HG02588 (cell line): ENCODE results near the gene MZT2A.
"Not testable (repeated sequence)": the region's sequence is repeated elsewhere in the genome, so short reads cannot be mapped to it uniquely, and the experiment has no call there.

Experiments used
- ATAC-seq: cut with Tn5 transposase; IDR thresholded peaks from one replicate; pipeline ENCODE4 v1.9.1; 2021; ENCODE audit warnings: mild to moderate bottlenecking, moderate library complexity; ENCODE audit not compliant: unreplicated experiment

MZT2A gene

DNA sequence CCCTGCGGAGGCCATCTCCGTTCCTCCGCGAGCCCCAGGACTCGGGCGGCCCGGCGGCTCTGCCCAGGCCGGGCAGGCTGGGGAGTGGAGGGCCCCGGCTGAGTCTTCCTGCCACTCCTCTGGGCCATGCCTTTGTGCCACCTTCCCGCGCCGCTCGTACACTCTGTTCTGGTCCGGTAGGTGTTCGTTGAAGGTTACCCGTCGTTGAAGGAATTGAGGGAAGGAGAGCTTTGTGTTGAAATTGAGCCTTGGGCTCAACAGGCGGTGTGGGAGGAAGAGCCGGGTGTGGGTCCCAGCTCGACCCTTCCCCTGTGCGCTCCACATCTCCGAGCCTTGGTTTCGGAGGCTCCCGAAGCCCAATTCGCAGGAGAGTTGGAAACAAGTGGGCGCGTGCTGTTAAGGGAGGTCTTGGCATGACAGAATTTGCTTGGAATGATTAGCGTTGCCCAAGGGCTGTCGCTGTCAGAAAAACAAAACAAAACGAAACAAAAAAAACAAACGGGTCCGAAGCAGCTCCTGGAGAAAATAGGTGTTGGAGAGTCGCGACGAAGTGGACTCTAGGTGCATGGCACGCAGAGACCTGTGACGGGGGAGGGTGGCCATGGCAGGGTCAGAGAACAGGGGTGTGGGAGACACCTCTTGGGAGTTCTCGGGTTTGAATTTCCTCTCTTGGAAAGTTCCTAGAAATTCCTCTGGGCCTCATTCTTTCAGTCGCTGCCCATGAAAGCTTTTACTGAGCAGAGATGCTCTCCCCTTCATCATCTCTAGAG, 1.2 kb upstream of the MZT2A start:
- peak; percentile 27 for ATAC-seq

DNA sequence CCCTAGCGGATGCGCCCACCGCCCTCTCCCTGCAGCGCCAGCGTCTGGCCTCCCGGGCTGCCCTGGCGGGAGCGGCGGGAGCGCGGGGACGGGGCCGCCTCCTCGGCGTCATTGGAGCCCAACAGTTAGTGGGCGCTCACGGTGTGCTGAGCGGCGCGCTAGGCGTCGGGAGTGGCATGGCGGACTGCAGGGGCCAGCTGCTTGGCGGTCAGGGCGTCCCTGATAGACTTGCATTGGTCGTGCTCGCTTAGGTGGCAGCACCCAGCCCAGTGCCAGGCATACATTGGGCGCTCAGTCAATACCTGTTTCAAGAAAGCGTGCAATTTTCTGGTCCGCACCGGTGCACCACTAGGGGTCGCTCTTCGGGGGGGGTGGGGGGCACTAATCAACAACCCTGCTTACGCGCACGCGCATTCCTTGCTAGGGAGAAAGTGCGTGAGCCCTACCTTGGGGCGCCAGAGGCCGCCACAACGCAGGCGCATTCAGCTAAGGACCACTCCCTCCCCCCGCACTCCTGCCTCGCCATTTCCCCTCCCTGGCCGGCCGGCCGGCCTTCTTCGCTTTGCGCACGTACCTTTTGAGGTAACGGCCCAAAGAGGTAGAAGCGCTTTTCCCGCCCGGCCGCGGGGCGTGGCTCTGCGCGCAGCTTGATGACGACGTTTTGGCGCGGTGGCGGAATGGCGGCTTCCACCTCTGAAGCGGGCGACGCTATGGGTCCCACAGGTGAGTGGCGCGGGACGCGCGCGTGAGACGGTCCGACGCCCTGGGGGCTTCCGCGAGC, 411 bp upstream of the MZT2A start:
- ATAC-seq = peak; percentile 67

DNA sequence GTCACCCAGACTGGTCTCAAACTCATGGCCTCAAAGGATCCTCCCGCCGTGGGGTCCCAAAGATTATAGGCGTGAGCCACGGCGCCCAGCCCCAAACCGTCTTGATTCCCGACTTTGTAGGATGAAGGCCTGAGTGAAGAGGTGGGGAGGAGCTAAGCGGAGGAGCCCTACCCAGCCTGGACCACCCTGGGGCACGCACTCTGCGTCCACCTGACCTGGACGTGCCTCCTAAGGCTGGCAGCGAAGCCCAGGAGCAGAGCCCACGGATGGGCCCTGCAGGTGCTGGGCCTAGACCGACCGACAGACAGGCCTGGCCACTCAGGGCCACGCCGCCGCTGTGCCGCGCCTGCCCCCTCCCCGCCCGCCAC, 744 bp downstream of the MZT2A start:
- ATAC-seq = not testable (repeated sequence)

DNA sequence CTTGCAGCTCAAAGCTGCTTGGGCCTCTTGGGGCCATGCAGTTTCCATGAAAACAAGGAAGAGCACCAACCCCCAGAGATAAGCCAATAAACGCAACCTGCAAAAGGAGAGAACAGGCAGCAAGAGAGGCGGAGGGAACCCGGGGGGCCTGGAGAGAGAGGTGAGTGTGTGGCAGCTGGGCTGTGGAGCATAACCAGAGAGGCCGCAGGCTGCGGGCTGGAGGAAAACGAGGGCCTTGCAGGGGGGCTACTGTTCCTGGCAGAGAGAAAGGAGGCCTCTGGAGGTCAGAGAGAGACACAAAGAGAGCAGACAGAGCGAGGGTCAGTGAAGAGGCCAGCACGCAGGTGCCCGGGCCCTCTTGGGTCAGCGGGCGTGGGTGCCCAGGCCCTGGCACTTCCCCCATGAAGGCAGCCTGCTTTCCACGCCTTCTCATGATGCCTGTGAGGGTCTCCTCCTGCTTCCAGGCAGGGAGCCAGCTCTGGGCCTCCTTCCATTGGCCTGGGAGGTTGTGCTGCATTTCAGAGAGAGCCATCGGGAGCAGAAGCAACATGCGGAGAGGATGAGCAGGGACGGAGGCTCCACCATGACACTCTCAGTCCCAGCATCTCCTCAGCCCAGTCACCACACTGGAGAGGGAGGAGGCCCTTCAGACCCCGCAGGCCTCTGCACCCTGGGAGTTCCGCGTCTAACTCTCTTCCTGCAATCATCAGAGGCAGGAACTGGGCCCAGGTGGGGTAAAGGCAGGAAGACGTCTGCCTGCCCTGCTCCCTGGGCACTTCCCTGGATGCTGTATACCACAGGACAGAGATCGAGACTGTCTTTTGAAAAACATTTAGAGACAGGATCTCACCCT, 1.4 kb downstream of the MZT2A start:
- not testable (repeated sequence) for ATAC-seq

DNA sequence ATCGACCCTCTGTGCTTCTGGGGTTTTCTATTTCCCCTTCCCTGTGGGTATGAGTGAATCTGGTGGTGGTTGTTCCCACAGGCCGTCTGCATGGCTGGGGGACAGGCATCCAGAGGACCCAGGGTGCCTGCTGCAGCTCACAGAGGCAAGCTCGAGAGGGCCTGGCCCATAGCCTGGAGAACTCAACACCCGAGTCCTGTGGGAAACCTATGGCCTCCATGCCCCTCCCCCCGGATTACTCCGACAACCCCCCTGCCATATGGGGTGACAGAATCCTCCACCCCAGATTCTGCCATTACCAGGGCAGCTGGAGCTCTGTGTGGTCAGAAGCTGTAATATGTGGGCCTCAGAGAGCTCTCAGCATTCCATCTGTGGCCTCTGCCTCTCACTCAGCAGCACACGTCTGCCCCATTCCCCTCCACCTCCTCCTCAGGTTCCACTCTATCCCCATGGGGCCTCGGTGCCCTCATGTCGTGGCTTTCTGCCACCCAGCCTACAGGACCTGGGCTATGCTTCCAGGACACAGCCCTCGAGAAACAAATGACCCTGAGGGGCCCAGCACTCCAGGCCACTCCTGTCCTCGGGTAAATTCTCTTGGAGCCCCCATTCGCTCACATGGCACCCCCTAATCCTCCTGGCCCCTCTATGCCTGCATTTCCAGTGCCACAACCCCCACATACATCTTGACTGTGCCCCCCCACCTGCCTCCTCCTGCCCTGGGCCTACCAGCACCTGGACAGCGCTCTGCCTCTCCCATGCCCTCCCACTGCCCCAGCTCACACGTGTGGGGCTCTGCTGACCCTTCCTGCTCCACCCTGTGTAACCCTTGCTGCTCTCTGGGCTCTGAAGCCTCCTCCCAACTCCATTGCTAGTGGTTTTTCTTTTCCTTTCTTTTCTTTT, 3.6 kb downstream of the MZT2A start:
- no peak for ATAC-seq

DNA sequence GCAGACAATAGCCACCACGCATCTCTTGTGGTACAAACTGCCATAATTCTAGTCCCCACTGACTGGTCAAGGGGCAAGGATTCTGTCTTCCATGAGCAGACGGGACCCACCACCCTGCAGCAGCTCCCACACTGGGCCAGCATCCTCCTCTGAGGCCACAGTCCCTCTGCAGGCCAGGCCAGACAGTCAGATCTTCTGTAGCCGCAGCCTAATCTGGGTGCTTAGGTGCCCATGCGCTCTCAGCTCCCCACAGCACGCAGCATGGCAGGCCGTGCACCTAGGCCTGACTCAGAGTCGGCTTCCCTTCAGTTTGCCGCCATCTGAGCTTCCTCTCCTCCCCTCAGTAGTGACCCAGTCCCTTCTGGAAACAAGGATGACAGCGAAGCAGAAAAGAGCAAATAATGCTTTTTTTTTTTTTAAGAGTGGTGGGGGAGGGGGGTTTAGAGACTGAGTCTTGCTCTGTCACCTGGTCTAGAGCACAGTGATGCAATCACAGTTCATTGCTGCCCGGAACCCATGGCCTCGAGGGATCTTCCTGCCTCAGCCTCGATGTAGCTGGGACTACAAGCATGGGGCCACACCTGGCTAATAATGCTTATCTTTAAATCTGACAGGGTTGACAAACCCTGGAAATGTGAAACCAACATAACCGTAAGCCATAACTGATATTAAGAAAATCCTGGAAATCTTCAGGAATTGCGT, 5.8 kb downstream of the MZT2A start:
- ATAC-seq = not testable (repeated sequence)

DNA sequence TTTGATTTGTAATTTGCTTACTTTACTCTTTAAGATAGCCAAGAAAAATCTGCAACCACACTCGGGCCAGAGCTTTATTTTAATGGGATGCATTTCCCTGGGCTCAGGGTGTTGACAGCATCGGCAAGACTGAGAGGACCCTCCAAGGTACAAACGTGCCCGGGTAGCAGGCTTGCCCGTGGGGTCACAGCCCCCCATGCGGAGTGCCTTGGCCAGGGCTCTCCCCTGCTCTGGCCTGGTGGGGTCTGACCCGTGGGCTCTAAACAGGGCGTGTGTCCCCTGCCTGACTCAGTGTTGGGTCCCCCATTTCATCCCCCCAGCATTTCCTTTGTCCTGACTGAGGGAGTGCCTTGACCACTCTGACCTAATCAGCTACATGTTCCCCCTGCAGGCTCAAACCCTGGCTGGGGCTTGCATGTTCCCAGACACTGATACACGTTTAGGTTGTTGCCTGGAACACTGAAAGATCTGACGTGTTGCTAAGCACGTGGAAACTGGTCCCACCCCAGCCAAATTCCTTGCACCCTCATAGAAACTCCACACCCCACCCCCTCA, 7.2 kb downstream of the MZT2A start:
- ATAC-seq = not testable (repeated sequence)

DNA sequence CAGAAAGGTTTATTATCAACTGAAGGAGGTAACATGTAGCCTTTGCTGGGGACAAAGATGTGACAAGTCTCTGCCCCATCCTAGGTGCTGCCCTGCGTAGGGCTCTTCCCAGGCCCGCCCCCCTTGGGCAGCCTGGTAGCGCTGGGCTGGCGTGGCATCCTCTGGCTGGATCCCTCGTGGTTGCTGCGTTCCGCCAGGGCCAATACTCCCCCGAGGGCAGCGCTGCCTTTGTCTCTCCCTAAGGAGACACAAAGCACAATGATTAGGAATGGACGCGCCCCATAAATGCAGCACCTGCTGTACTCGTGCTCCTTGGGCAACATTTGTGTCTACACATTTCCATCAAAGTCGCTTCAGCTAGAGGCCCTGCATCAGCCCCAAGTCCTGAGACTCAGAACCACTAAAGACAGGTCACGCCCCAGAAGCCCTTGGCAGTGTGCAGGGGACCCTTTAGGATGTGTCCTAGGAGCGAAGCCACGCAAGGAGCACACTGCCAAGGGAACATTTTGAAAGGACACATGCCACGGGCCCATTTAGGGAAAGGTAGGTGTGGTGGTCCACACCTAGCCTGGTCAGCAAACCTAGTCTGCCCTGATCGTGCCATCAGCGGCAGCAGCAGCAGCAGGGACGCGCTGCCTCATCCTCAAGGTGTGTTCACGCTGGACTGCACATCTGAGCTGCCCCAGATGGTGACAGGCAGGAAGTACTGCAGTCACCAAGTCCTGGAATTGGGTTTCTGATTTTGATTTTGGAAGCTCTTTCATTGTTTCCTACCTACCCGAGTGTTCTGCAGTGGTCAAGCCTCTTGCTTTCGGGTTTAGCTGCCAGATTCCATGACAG, 8.0 kb downstream of the MZT2A start:
- ATAC-seq = not testable (repeated sequence)

DNA sequence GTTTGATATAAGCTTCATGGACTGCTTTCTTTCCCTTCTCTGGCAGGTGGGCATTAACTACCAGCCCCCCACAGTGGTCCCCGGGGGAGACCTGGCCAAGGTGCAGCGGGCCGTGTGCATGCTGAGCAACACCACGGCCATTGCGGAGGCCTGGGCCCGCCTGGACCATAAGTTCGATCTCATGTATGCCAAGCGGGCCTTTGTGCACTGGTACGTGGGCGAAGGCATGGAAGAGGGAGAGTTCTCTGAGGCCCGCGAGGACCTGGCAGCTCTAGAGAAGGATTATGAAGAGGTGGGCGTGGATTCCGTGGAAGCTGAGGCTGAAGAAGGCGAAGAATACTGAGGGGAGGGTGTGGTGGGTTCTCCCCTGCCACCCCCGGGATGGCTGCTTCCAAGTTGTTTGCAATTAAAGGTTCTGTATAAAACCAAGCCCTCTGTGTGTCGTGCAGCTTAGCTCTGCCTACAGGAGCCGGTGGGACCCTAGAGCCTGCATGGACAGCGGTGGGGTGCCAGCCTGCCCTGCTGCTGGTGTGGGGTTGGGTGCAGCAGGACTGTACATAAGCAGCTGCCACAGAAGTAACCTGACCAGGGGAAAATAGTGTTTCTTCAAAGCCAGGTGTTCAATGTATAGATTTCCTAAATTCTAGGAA, 9.6 kb downstream of the MZT2A start:
- ATAC-seq = not testable (repeated sequence)

DNA sequence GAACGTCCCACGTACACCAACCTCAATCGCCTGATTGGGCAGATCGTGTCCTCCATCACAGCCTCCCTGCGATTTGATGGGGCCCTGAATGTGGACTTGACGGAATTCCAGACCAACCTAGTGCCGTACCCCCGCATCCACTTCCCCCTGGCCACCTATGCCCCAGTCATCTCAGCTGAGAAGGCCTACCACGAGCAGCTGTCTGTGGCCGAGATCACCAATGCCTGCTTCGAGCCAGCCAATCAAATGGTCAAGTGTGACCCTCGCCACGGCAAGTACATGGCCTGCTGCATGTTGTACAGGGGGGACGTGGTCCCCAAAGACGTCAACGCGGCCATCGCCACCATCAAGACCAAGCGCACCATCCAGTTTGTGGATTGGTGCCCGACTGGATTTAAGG, 11.8 kb downstream of the MZT2A start:
- ATAC-seq = not testable (repeated sequence)

DNA sequence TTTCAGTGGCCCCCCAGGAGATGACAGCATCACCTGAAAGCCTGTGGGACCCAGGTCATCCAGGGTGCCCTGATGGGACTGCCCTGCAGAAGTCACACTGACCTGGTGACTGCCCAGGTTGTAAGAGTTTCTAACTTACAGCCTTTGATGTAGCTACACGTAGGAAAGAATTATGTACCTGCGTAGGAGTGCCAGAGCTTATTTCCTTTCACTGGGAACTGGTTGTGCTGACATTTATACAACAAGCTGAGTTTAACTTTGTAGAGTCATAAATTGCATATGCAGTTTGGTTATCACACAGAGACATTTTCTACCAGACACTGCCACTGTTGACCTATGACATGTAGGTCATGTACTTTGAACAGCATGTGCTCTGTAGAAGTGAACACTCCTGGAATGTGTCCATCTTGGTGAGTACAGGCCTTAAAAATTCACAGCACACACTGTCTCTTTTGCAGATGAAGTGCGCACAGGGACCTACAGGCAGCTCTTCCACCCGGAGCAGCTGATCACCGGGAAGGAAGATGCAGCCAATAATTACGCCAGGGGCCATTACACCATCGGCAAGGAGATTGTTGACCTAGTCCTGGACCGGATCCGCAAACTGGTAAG, 13.2 kb downstream of the MZT2A start:
- ATAC-seq = not testable (repeated sequence)

DNA sequence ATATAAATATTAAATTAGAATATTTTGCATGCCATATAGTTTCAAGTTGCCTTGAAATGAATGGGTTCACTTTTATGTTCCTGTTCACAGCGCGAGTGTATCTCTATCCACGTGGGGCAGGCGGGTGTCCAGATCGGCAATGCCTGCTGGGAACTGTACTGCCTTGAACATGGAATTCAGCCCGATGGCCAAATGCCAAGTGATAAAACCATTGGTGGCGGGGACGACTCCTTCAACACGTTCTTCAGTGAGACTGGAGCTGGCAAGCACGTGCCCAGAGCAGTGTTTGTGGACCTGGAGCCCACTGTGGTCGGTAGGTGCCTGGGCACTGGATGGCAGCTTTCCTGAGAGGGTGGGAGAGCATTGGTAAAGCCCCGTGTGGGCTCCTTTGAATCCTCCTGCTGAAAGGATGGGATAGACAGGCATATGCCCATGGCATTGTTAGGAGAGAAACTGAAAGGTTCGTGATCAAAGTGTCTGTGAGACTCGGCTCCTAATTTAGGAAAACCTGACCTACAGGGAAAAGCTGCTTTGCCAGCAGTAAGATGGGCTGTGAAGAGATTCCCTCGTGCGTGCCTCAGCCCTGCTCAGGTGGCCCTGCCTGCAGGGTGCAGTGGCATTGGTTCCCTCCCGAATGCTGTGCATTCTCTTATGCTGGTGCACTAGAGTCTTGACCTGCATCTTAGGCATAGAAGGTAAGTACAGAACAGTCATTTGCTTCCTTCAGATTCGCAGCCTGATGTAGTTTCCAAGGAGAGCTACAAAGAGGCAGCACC, 13.9 kb downstream of the MZT2A start:
- not testable (repeated sequence) for ATAC-seq

DNA sequence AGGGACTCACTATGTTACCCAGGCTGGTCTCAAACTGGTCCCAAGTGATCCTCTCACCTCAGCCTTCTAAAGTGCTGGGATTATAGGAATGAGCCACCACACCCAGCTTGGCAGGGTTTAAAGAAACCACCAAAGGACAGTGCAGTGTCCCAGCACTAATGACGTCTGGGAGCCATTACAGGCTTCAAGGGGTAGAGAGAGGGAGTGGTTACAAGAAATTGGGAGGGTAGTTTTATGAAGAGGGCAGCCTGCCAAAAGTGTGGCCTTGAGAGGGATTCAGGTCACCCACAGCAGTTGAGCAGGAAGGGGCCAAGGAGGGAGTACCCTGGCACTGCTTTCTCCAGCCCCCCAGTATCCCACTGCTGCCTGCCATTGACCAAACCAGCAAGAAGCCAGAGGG, 15.0 kb downstream of the MZT2A start:
- not testable (repeated sequence) for ATAC-seq

DNA sequence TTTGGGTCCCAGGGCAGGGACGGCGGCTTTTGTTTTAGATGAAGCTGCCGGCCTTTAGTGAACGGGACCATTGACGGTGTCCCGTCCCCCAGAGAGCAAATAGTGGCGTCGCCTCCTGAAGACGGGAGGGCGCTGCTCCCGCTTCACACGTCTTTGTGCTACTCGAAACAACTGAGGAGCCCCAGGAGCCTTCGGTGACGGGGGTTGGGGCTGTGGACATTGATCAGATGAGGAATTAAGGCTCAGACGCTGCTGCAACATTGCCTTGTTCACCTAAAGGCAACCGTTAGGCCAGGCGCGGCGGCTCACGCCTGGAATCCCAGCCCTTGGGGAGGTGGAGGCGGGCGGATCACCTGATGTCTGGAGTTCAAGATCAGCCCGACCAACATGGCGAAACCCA, 15.8 kb downstream of the MZT2A start:
- ATAC-seq = not testable (repeated sequence)

DNA sequence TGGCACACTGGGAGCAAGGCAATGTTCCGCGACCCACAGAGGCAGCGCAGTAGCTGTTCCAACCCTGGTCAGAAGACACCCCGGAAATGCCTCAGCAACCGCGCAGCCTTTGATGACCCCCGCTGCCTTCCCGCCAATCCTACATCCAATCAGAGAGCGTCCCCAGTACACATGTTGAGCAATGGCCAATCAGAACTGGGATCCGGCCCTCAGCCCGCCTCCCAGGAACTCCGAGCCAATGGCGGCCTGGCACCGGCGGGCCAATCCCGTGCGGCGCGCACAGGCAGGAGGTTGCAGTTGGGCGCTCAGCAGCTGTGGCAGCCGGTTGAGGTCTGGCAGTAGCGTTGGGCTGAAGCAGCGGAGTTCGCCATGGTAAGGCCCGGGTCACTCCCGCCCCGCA, 16.4 kb downstream of the MZT2A start, which contains the start of gene TUBA3D:
TUBA3D (plus strand) TSS at position 289 of the 400 bp plus-strand sequence; CDS start at position 370, 81 bp downstream.
- no peak for ATAC-seq

DNA sequence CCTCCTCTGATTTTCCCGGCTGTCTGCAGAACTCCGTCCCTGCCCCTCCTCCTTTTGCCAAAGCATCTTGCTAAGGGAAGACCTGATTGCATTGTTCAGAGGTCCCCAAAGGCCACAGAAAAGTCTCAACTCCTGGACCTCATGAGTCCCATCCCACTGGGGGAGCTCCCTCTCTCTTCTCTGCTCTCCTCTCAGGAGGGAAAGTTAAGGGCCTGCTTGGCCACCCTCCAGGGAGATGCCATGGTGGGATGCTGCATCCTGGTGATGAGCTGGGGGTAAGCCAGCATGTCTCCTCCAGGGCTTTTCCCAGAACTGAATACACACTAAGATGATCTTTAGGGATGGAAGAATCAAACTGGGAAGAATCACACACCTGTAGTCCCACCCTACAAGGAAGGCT, 18.9 kb downstream of the MZT2A start:
- ATAC-seq = not testable (repeated sequence)

DNA sequence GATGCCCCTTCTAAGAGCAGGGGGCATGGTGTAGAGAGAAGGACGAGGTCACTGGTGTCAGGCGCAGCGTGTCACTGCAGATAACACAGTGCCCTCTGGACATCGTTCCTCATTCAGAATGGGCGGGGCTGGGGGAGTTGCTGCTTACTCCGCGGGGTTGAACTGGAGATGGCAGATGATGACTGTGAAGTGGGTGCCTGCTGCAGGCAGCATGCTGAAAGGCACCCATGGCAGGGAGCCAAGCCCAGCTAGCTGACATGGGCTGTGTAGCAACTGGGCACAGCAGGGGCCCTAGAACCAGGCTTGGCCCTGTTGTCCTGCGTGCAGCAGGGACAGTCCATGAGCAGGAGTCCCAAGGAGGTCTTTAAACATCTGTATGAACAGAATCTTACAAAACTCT, 20.6 kb downstream of the MZT2A start:
- ATAC-seq = not testable (repeated sequence)
